H1 (cell line): ENCODE data around the gene CPSF7. TPM values are rescaled to one million over a fixed set of nuclear protein-coding genes. Genes with fewer than 3 reads are reported as not detected.

Experiments
- GABPA ChIP-seq: IDR thresholded peaks from 2 replicates; pipeline ENCODE4 v1.6.1; 2011; ENCODE audit warnings: mild to moderate bottlenecking, low read length, moderate library complexity, borderline replicate concordance; ENCODE audit not compliant: insufficient read depth
- MAFK ChIP-seq: IDR thresholded peaks from 2 replicates; pipeline ENCODE4 v1.6.1; 2012; ENCODE audit warnings: low read depth, mild to moderate bottlenecking, improper control_type of control experiment, low read length
- polyA plus RNA-seq, 7 experiments: library from polyadenylated mRNA; depleted of rRNA in 3 of 7; stranded (reverse) in 5 of 7; unstranded in 2 of 7; fragments of >200 nt in 5 of 7; fragments of 200-250 nt in 2 of 7; gene quantifications; 1 replicate in 5 of 7; 2 replicates in 1 of 7; 4 replicates in 1 of 7; pipeline versions ENCODE4 v1.2.1 to v1.2.3, GENCODE V29; 2011 to 2013; ENCODE audit warnings: missing spikeins in 2 of 7, mixed read lengths in 2 of 7
- total RNA-seq: library from RNA; stranded (reverse); fragmentation: NEBNext Ultra II Directional; extraction: Animal tissue kit (Norgen Biotek cat#: 25700); gene quantifications from 2 replicates; pipeline ENCODE4 v1.2.1, GENCODE V29; 2021

CPSF7 gene
- total and polyA plus RNA-seq, 2 of the 8 experiments (the other 6 are each of a cell fraction or from before 2014, with no cell fraction given) = 95.9 to 122 TPM

GRCh38 chr11:61356706-61357105 is 73.1 kb downstream of the CPSF7 start (continued):
- TF ChIP-seq MAFK (no peak), GABPA (no peak)
- TF ChIP-seq, all 59 proteins: peak for 0
